Keratinocyte (primary cell): Measurements from ENCODE around the gene TBP. TPM values are rescaled to one million over a fixed set of nuclear protein-coding genes. Genes with fewer than 3 reads are reported as not detected.
A peak's percentile ranks its signal among the peaks of the same experiment; 100 is the strongest.

ENCODE experiments used
- DNase-seq: peaks from one replicate; pipeline ENCODE4 v3.0.0-alpha.2; 2011; ENCODE audit warnings: low read depth, missing footprints, low spot score
- FAIRE-seq: peaks from 2 replicates; lab custom pipeline; 2011; peaks lifted over from hg19 to GRCh38; lab: Jason Lieb, UNC
- H2AFZ ChIP-seq: 2 replicates; pipeline ENCODE4 v1.6.0; 2012; ENCODE audit warnings: low read length, control low read depth, inconsistent platforms; ENCODE audit not compliant: control insufficient read depth
- H3K27ac ChIP-seq: 2 replicates; pipeline ENCODE4 v1.5.1; 2011; ENCODE audit warnings: low read length; ENCODE audit not compliant: control insufficient read depth, insufficient read depth
- H3K27me3 ChIP-seq: 3 replicates; pipeline ENCODE4 v1.6.0; 2011; ENCODE audit warnings: low read length; ENCODE audit not compliant: control insufficient read depth, insufficient read depth; ENCODE audit errors: extremely low read depth
- H3K36me3 ChIP-seq, 2 experiments: 2 replicates in 1 of 2; 3 replicates in 1 of 2; pipeline ENCODE4 v1.5.1; 2011; ENCODE audit warnings: low read length in 2 of 2, mild to moderate bottlenecking in 1 of 2; ENCODE audit not compliant: control insufficient read depth in 2 of 2, insufficient read depth in 2 of 2; ENCODE audit errors: extremely low read depth in 1 of 2
- H3K4me1 ChIP-seq: 3 replicates; pipeline ENCODE4 v1.5.1; 2011; ENCODE audit warnings: low read length; ENCODE audit not compliant: control insufficient read depth, insufficient read depth; ENCODE audit errors: extremely low read depth
- H3K4me2 ChIP-seq: 3 replicates; pipeline ENCODE4 v1.6.0; 2011; ENCODE audit warnings: low read depth, low read length; ENCODE audit not compliant: control insufficient read depth, insufficient read depth; ENCODE audit errors: extremely low read depth
- H3K4me3 ChIP-seq, 3 experiments: fragments of 200-600 bp in 1 of 3; sonication (generic) in 1 of 3; 2 replicates in 2 of 3; 3 replicates in 1 of 3; pipeline ENCODE4 v1.5.1; 2011 to 2016; ENCODE audit warnings: low read length in 3 of 3, mild to moderate bottlenecking in 3 of 3, control low read depth in 2 of 3, inconsistent platforms in 1 of 3, low read depth in 1 of 3, mixed read lengths in 1 of 3, mixed run types in 1 of 3, moderate library complexity in 1 of 3; ENCODE audit not compliant: control insufficient read depth in 2 of 3, insufficient read depth in 2 of 3; ENCODE audit errors: extremely low read depth in 1 of 3
- H3K79me2 ChIP-seq: 2 replicates; pipeline ENCODE4 v1.6.0; 2012; ENCODE audit warnings: low read length; ENCODE audit not compliant: control insufficient read depth, insufficient read depth
- H3K9ac ChIP-seq: 3 replicates; pipeline ENCODE4 v1.6.0; 2011; ENCODE audit warnings: low read length; ENCODE audit not compliant: control insufficient read depth, insufficient read depth; ENCODE audit errors: extremely low read depth
- H3K9me1 ChIP-seq: 3 replicates; pipeline ENCODE4 v1.6.0; 2011; ENCODE audit warnings: low read length; ENCODE audit not compliant: control insufficient read depth, insufficient read depth; ENCODE audit errors: extremely low read depth
- H3K9me3 ChIP-seq: 2 replicates; pipeline ENCODE4 v1.5.1; 2012; ENCODE audit warnings: low read depth, low read length; ENCODE audit not compliant: control insufficient read depth
- H4K20me1 ChIP-seq: 3 replicates; pipeline ENCODE4 v1.6.0; 2011; ENCODE audit warnings: low read length; ENCODE audit not compliant: control insufficient read depth, insufficient read depth; ENCODE audit errors: extremely low read depth
- CTCF ChIP-seq, 3 experiments: IDR thresholded peaks in 1 of 3; conservative IDR thresholded peaks in 1 of 3; optimal IDR thresholded peaks in 1 of 3; 2 replicates in 2 of 3; 3 replicates in 1 of 3; pipeline versions ENCODE3 to v1.5.1; 2011; ENCODE audit warnings: low read length in 3 of 3, mild to moderate bottlenecking in 3 of 3, moderate library complexity in 2 of 3, control low read depth in 1 of 3, inconsistent platforms in 1 of 3; ENCODE audit not compliant: insufficient read depth in 2 of 3; ENCODE audit errors: extremely low read depth in 1 of 3
- EZH2 ChIP-seq: IDR thresholded peaks from one replicate; pipeline ENCODE4 v1.6.1; 2012; ENCODE audit warnings: inconsistent platforms, mild to moderate bottlenecking, low read length, moderate library complexity
- dilution Hi-C: fragments of 300-500 bp; cut with MboI; formaldehyde crosslinking; loops from one replicate; pipeline ENCODE4 v1.7.0; 2020; ENCODE audit warnings: low sequenced_read_pairs; ENCODE audit not compliant: extremely low pct_ligation_motif_present
- polyA minus RNA-seq, 3 experiments: library from RNA; depleted of rRNA, polyadenylated mRNA; stranded (reverse); fragments of >200 nt; gene quantifications; 1 replicate in 1 of 3; 2 replicates in 1 of 3; 3 replicates in 1 of 3; pipeline ENCODE4 v1.2.3, GENCODE V29; 2011
- polyA plus RNA-seq, 5 experiments: library from polyadenylated mRNA; depleted of rRNA in 3 of 5; stranded (reverse) in 3 of 5; stranded (forward) in 1 of 5; unstranded in 1 of 5; fragments of >200 nt; gene quantifications; 1 replicate in 1 of 5; 2 replicates in 3 of 5; 3 replicates in 1 of 5; pipeline versions ENCODE4 v1.2.1 to v1.2.3, GENCODE V29; 2011 to 2012; ENCODE audit warnings: missing spikeins in 2 of 5, low read depth in 1 of 5, low replicate concordance in 1 of 5

Gene TBP
- polyA plus RNA-seq (14.8 to 17.3 TPM (median 15.8 TPM) in 3 replicates), polyA minus RNA-seq (9.6 to 14.4 TPM (median 13.0 TPM) in 3 replicates)
- 15.3 TPM for polyA plus RNA-seq (2011; ENCODE audit: low read depth)
- 10.2 and 12.1 TPM in 2 replicates for polyA plus RNA-seq (2011; cell fraction: cytosol; rRNA removed)
- polyA plus RNA-seq (2011; cell fraction: nucleus; rRNA removed): 16.7 and 20.4 TPM in 2 replicates
- 9.9 and 12.4 TPM in 2 replicates for polyA plus RNA-seq (2012; ENCODE audit: low replicate concordance)
- 8.4 TPM for polyA minus RNA-seq (2011; cell fraction: cytosol; rRNA and poly(A)+ RNA removed)
- 5.1 and 10.5 TPM in 2 replicates for polyA minus RNA-seq (2011; cell fraction: nucleus; rRNA and poly(A)+ RNA removed)

- peaks cover 4% of the 10 kb centered on the region for H4K20me1 ChIP-seq
- peaks cover 5 to 8% of the 10 kb centered on the region in 2 experiments for H3K36me3 ChIP-seq
- H3K27ac ChIP-seq: peak within 1 kb of the TSS; percentile 98
- no peaks in the 10 kb centered on the region for H3K27me3 ChIP-seq
- FAIRE-seq (peak; percentile 73), DNase-seq (peak; percentile 73)
- dilution Hi-C loops: no loop called here
- peak within 1 kb of the TSS; percentile 98 for H3K9ac ChIP-seq
- no peaks in the 10 kb centered on the region for H3K9me1 ChIP-seq
- H3K4me1 ChIP-seq: peaks cover 28% of the 10 kb centered on the region
- H3K4me3 ChIP-seq: peak within 1 kb of the TSS; percentile 90 to 99 (median 95)
- peak within 1 kb of the TSS; percentile 100 for H2AFZ ChIP-seq
- no peak for TF ChIP-seq CTCF (optimal IDR thresholded peaks at IDR 0.05 in 1 of 3, IDR thresholded peaks at IDR 0.05 in 1 of 3, conservative IDR thresholded peaks at IDR 0.05 in 1 of 3; ENCODE audit: extremely low read depth in 1 of 3, insufficient read depth in 2 of 3, low read length in 3 of 3)
- no peak for TF ChIP-seq EZH2
- H3K4me2 ChIP-seq: peak within 1 kb of the TSS; percentile 100
- no peaks in the 10 kb centered on the region for H3K9me3 ChIP-seq
- peaks cover 83% of the 10 kb centered on the region for H3K79me2 ChIP-seq
These were observed at the start of gene TBP for GRCh38 chr6:170554013-170554795. TSS of gene TBP (plus strand) at chr6:170554369. CDS start at chr6:170557030, 2,661 bp downstream.

- Histone ChIP-seq H3K9me3 (peaks cover 4% of the 10 kb centered on the region), H3K9me1 (no peaks in the 10 kb centered on the region), H2AFZ (no peak overlapping the region), H3K9ac (no peak overlapping the region), H3K27me3 (no peaks in the 10 kb centered on the region), H3K4me2 (no peak overlapping the region), H3K27ac (no peak overlapping the region), H3K4me3 (no peak overlapping the region), H3K4me1 (no peaks in the 10 kb centered on the region), H3K79me2 (no peaks in the 10 kb centered on the region), H3K36me3 (no peaks in the 10 kb centered on the region), H4K20me1 (no peaks in the 10 kb centered on the region)
- FAIRE-seq: no peak
- dilution Hi-C loops: no loop called here
- TF ChIP-seq CTCF (optimal IDR thresholded peaks at IDR 0.05 in 1 of 3, IDR thresholded peaks at IDR 0.05 in 1 of 3, conservative IDR thresholded peaks at IDR 0.05 in 1 of 3; ENCODE audit: extremely low read depth in 1 of 3, insufficient read depth in 2 of 3, low read length in 3 of 3): no peak
- no peak for TF ChIP-seq EZH2
- no peak for DNase-seq
These were observed 49.7 kb upstream of the TBP start for GRCh38 chr6:170504479-170504878.
